ENCODE measurements around the gene SLC2A13.
"Not testable (repeated sequence)": the region's sequence is repeated elsewhere in the genome, so short reads cannot be mapped to it uniquely, and the experiment has no call there.

Gene SLC2A13

GRCh38 chr12:40034156-40034555 lies 71.7 kb downstream of the SLC2A13 start:
- peak; percentile 5 for DNase-seq

- DNase-seq: no peak
Measured at GRCh38 chr12:40033242-40033630, 72.6 kb downstream of the SLC2A13 start.

- DNase-seq: no peak
Measured at GRCh38 chr12:40032433-40033241, 73.2 kb downstream of the SLC2A13 start.

GRCh38 chr12:40031965-40032364 lies 73.9 kb downstream of the SLC2A13 start:
- DNase-seq: no peak

GRCh38 chr12:40030970-40031369 lies 74.9 kb downstream of the SLC2A13 start:
- DNase-seq: not testable (repeated sequence)

GRCh38 chr12:40028296-40028695 lies 77.6 kb downstream of the SLC2A13 start:
- DNase-seq: no peak

GRCh38 chr12:40022850-40023249 lies 83.0 kb downstream of the SLC2A13 start:
- DNase-seq: no peak

- DNase-seq: no peak
Measured at GRCh38 chr12:40020261-40020691, 85.6 kb downstream of the SLC2A13 start.

- DNase-seq: no peak
Measured at GRCh38 chr12:40017488-40017887, 88.4 kb downstream of the SLC2A13 start.

GRCh38 chr12:40016980-40017379 lies 88.9 kb downstream of the SLC2A13 start:
- no peak for DNase-seq

- DNase-seq: no peak
Measured at GRCh38 chr12:40015881-40016280, 90.0 kb downstream of the SLC2A13 start.

GRCh38 chr12:40015345-40015744 lies 90.5 kb downstream of the SLC2A13 start:
- DNase-seq: no peak

- no peak for DNase-seq
Measured at GRCh38 chr12:40013847-40014246, 92.0 kb downstream of the SLC2A13 start.

GRCh38 chr12:40013292-40013691 lies 92.6 kb downstream of the SLC2A13 start:
- no peak for DNase-seq

- no peak for DNase-seq
Measured at GRCh38 chr12:40012711-40013110, 93.2 kb downstream of the SLC2A13 start.

- DNase-seq: no peak
Measured at GRCh38 chr12:40011775-40012129, 94.1 kb downstream of the SLC2A13 start.

GRCh38 chr12:40010899-40011774 lies 94.7 kb downstream of the SLC2A13 start:
- peak; percentile 86 for DNase-seq

GRCh38 chr12:40002178-40003169 lies 103.4 kb downstream of the SLC2A13 start:
- DNase-seq: no peak

- peak; percentile 0 for DNase-seq
Measured at GRCh38 chr12:40001406-40001805, 104.5 kb downstream of the SLC2A13 start.

GRCh38 chr12:40000884-40001283 lies 105.0 kb downstream of the SLC2A13 start:
- DNase-seq: no peak

GRCh38 chr12:39993268-39993667 lies 112.6 kb downstream of the SLC2A13 start:
- DNase-seq: no peak
